Neural cell (in vitro differentiated cells): ENCODE results near the gene SRGAP3. TPM values are rescaled to one million over a fixed set of nuclear protein-coding genes. Genes with fewer than 3 reads are reported as not detected.

Experiments used
- H2AFZ ChIP-seq: fragments of 200-600, 300-800 bp; sonication (generic), shearing (Covaris generic); 2 replicates; pipeline ENCODE4 v1.6.0; 2014; ENCODE audit warnings: low read depth, mild to moderate bottlenecking, antibody characterized with exemption, low read length, moderate library complexity
- H3F3A ChIP-seq: fragments of 200-600 bp; shearing (Covaris generic); 2 replicates; pipeline ENCODE4 v1.6.1; 2016; ENCODE audit warnings: mild to moderate bottlenecking, moderate library complexity, mixed read lengths, antibody characterized with exemption, low read length; ENCODE audit not compliant: insufficient read depth, poor library complexity, severe bottlenecking
- H3K27ac ChIP-seq: fragments of 200-600, 300-800 bp; sonication (generic), shearing (Covaris generic); 2 replicates; pipeline ENCODE4 v1.5.1; 2014; ENCODE audit warnings: mild to moderate bottlenecking, low read length, moderate library complexity
- H3K27me3 ChIP-seq: fragments of 300-800, 200-600 bp; sonication (generic), shearing (Covaris generic); 2 replicates; pipeline ENCODE4 v1.6.0; 2014; ENCODE audit warnings: mild to moderate bottlenecking, low read depth, low read length, moderate library complexity; ENCODE audit not compliant: insufficient read depth
- H3K36me3 ChIP-seq: fragments of 300-800, 200-600 bp; sonication (generic), shearing (Covaris generic); 2 replicates; pipeline ENCODE4 v1.5.1; 2014; ENCODE audit warnings: mild to moderate bottlenecking, antibody characterized with exemption, low read length, moderate library complexity; ENCODE audit not compliant: insufficient read depth
- H3K4me2 ChIP-seq: fragments of 300-800, 200-600 bp; sonication (generic), shearing (Covaris generic); 2 replicates; pipeline ENCODE4 v1.6.0; 2014; ENCODE audit warnings: mild to moderate bottlenecking, low read length
- H3K4me3 ChIP-seq: fragments of 300-800, 200-600 bp; sonication (generic), shearing (Covaris generic); 2 replicates; pipeline ENCODE4 v1.5.1; 2014; ENCODE audit warnings: mild to moderate bottlenecking, low read length, moderate library complexity
- H3K79me2 ChIP-seq: fragments of 200-600 bp; shearing (Covaris generic); replicated peaks from 2 replicates; pipeline ENCODE4 v1.6.0; 2014; ENCODE audit warnings: mild to moderate bottlenecking, low read length, moderate library complexity; ENCODE audit not compliant: insufficient read depth
- H3K9ac ChIP-seq: fragments of 300-800, 200-600 bp; sonication (generic), shearing (Covaris generic); 2 replicates; pipeline ENCODE4 v1.6.1; 2016; ENCODE audit warnings: mild to moderate bottlenecking, low read length, mixed read lengths
- H3K9me2 ChIP-seq: fragments of 200-600 bp; shearing (Covaris generic); 2 replicates; pipeline ENCODE4 v1.6.1; 2016; ENCODE audit warnings: mild to moderate bottlenecking, low read length, mixed read lengths; ENCODE audit not compliant: insufficient read depth
- H3K9me3 ChIP-seq: fragments of 200-600, 300-800 bp; sonication (generic), shearing (Covaris generic); 2 replicates; pipeline ENCODE4 v1.6.1; 2016; ENCODE audit warnings: mild to moderate bottlenecking, mixed run types, low read length, moderate library complexity, mixed read lengths
- H4K20me1 ChIP-seq: fragments of 200-600 bp; shearing (Covaris generic); 2 replicates; pipeline ENCODE4 v1.6.1; 2016; ENCODE audit warnings: mild to moderate bottlenecking, mixed run types; ENCODE audit not compliant: insufficient read depth
- CTCF ChIP-seq: fragments of 450-650 bp; IDR thresholded peaks from 2 replicates; pipeline ENCODE4 v1.5.1; 2014; ENCODE audit warnings: antibody characterized with exemption, mild to moderate bottlenecking, moderate library complexity; ENCODE audit not compliant: poor library complexity, severe bottlenecking
- EP300 ChIP-seq: fragments of 450-650 bp; conservative IDR thresholded peaks from 2 replicates; pipeline ENCODE4 v1.6.1; 2014; ENCODE audit warnings: antibody characterized with exemption, mild to moderate bottlenecking, moderate library complexity; ENCODE audit not compliant: poor library complexity, severe bottlenecking
- EZH2 ChIP-seq: fragments of 200-600, 300-800 bp; shearing (Covaris generic), sonication (generic); IDR thresholded peaks from 2 replicates; pipeline ENCODE4 v1.6.1; 2014; ENCODE audit warnings: antibody characterized with exemption, low read length, borderline replicate concordance, mild to moderate bottlenecking; ENCODE audit not compliant: insufficient read depth, poor library complexity, severe bottlenecking
- MXI1 ChIP-seq: fragments of 450-650 bp; conservative IDR thresholded peaks from 2 replicates; pipeline ENCODE4 v1.6.1; 2014; ENCODE audit warnings: antibody characterized with exemption, mild to moderate bottlenecking; ENCODE audit not compliant: poor library complexity, severe bottlenecking
- POLR2AphosphoS5 ChIP-seq: IDR thresholded peaks from 2 replicates; pipeline ENCODE4 v1.6.1; 2012
- RAD21 ChIP-seq: fragments of 450-650 bp; conservative IDR thresholded peaks from 2 replicates; pipeline ENCODE4 v1.6.1; 2014; ENCODE audit warnings: antibody characterized with exemption, mild to moderate bottlenecking, moderate library complexity
- REST ChIP-seq: IDR thresholded peaks from 2 replicates; pipeline ENCODE4 v1.6.1; 2012; ENCODE audit warnings: borderline replicate concordance
- SMC3 ChIP-seq: fragments of 450-650 bp; conservative IDR thresholded peaks from 2 replicates; pipeline ENCODE4 v1.6.1; 2014; ENCODE audit warnings: antibody characterized with exemption, mild to moderate bottlenecking, moderate library complexity; ENCODE audit not compliant: poor library complexity
- TAF1 ChIP-seq: IDR thresholded peaks from 2 replicates; pipeline ENCODE4 v1.6.1; 2012; ENCODE audit warnings: low read depth
- polyA plus RNA-seq: library from polyadenylated mRNA; depleted of rRNA; stranded (reverse); fragments of >200 nt; gene quantifications from 2 replicates; pipeline ENCODE4 v1.2.3, GENCODE V29; 2014

SRGAP3 gene
- polyA plus RNA-seq, 1 donor from 2014 or later = 31.5 TPM

- Histone ChIP-seq H3K36me3 (peaks cover 18% of the 10 kb centered on the region), H3K4me3 (no peak overlapping the region), H3K9me2 (no peaks in the 10 kb centered on the region), H4K20me1 (no peaks in the 10 kb centered on the region), H3K9me3 (no peaks in the 10 kb centered on the region), H2AFZ (no peak overlapping the region), H3F3A (no peaks in the 10 kb centered on the region), H3K9ac (no peak overlapping the region), H3K27ac (no peak overlapping the region), H3K79me2 (no peaks in the 10 kb centered on the region), H3K4me2 (no peak overlapping the region), H3K27me3 (no peaks in the 10 kb centered on the region)
- TF ChIP-seq POLR2AphosphoS5 = no peak
- no peak for TF ChIP-seq CTCF
- TF ChIP-seq TAF1 = no peak
- TF ChIP-seq RAD21 = no peak
- no peak for TF ChIP-seq EP300
- TF ChIP-seq SMC3 = no peak
- no peak for TF ChIP-seq MXI1
- no peak for TF ChIP-seq REST
- no peak for TF ChIP-seq EZH2
These were observed 262.7 kb downstream of the SRGAP3 start for GRCh38 chr3:8986741-8987140.

GRCh38 chr3:8985876-8986275 lies 263.6 kb downstream of the SRGAP3 start:
- H3K36me3 ChIP-seq = peaks cover 12% of the 10 kb centered on the region
- H4K20me1 ChIP-seq = no peaks in the 10 kb centered on the region
- H3K9me3 ChIP-seq = no peaks in the 10 kb centered on the region
- no peak overlapping the region for H3K27ac ChIP-seq
- H3F3A ChIP-seq = no peaks in the 10 kb centered on the region
- no peak overlapping the region for H2AFZ ChIP-seq
- no peaks in the 10 kb centered on the region for H3K9me2 ChIP-seq
- TF ChIP-seq EZH2 (no peak), EP300 (no peak), REST (no peak), RAD21 (no peak), SMC3 (no peak), CTCF (no peak), MXI1 (no peak), TAF1 (no peak), POLR2AphosphoS5 (no peak)
- no peak overlapping the region for H3K9ac ChIP-seq
- no peak overlapping the region for H3K4me2 ChIP-seq
- no peaks in the 10 kb centered on the region for H3K79me2 ChIP-seq
- H3K27me3 ChIP-seq = no peaks in the 10 kb centered on the region
- H3K4me3 ChIP-seq = no peak overlapping the region
